ENCODE results near the gene AMN.

AMN gene

GRCh38 chr14:102908766-102909455 is 13.6 kb upstream of the AMN start:
- no peak overlapping the region for H3K4me3 ChIP-seq (ENCODE audit: low read length)
- H3F3A ChIP-seq (ENCODE audit: control insufficient read depth, insufficient read depth): 0 out of 2 replicates have a peak, but pooled peaks cover 6% of the 10 kb centered on the region
- H3K27me3 ChIP-seq (ENCODE audit: control insufficient read depth, low read length): no peaks in the 10 kb centered on the region
- no peak overlapping the region for H3K27ac ChIP-seq (ENCODE audit: low read depth, low read length)
- H3K9me2 ChIP-seq (replicated peaks; ENCODE audit: control insufficient read depth, low read length): no peaks in the 10 kb centered on the region
- peaks cover 13% of the 10 kb centered on the region; the same call in 1 of the 2 replicates for H3K36me3 ChIP-seq (ENCODE audit: control insufficient read depth, low read length)
- H3K4me1 ChIP-seq (ENCODE audit: control insufficient read depth, low read length): peaks cover 6% of the 10 kb centered on the region
- 0 out of 2 replicates have a peak, but pooled peaks cover 2% of the 10 kb centered on the region for H4K20me1 ChIP-seq (ENCODE audit: control insufficient read depth, insufficient read depth, low read depth, low read length)
- no peaks in the 10 kb centered on the region for H3K79me2 ChIP-seq (ENCODE audit: control insufficient read depth, low read length)
- TF ChIP-seq CTCF (IDR thresholded peaks at IDR 0.05; ENCODE audit: low read depth, low read length, poor library complexity, severe bottlenecking) (no peak), EZH2phosphoT487 (IDR thresholded peaks at IDR 0.05; ENCODE audit: borderline replicate concordance, low read length) (no peak)
- no peaks in the 10 kb centered on the region for H3K9me3 ChIP-seq (ENCODE audit: control insufficient read depth, insufficient read depth, low read length)
- H3K4me2 ChIP-seq (ENCODE audit: low read length): no peak overlapping the region

GRCh38 chr14:102909462-102909861 is 13.0 kb upstream of the AMN start:
- no peak overlapping the region for H3K4me2 ChIP-seq (ENCODE audit: low read length)
- H3K4me3 ChIP-seq (ENCODE audit: low read length): no peak overlapping the region
- H4K20me1 ChIP-seq (ENCODE audit: control insufficient read depth, insufficient read depth, low read depth, low read length): 0 out of 2 replicates have a peak, but pooled peaks cover 2% of the 10 kb centered on the region
- H3K9me3 ChIP-seq (ENCODE audit: control insufficient read depth, insufficient read depth, low read length): no peaks in the 10 kb centered on the region
- no peak overlapping the region for H3K27ac ChIP-seq (ENCODE audit: low read depth, low read length)
- H3F3A ChIP-seq (ENCODE audit: control insufficient read depth, insufficient read depth): 0 out of 2 replicates have a peak, but pooled peaks cover 6% of the 10 kb centered on the region
- no peaks in the 10 kb centered on the region for H3K9me2 ChIP-seq (replicated peaks; ENCODE audit: control insufficient read depth, low read length)
- TF ChIP-seq EZH2phosphoT487 (IDR thresholded peaks at IDR 0.05; ENCODE audit: borderline replicate concordance, low read length): no peak
- no peak for TF ChIP-seq CTCF (IDR thresholded peaks at IDR 0.05; ENCODE audit: low read depth, low read length, poor library complexity, severe bottlenecking)
- H3K27me3 ChIP-seq (ENCODE audit: control insufficient read depth, low read length): no peaks in the 10 kb centered on the region
- H3K4me1 ChIP-seq (ENCODE audit: control insufficient read depth, low read length): peaks cover 12% of the 10 kb centered on the region
- peaks cover 13% of the 10 kb centered on the region; the same call in 1 of the 2 replicates for H3K36me3 ChIP-seq (ENCODE audit: control insufficient read depth, low read length)
- H3K79me2 ChIP-seq (ENCODE audit: control insufficient read depth, low read length): no peaks in the 10 kb centered on the region

GRCh38 chr14:102909911-102910310 is 12.6 kb upstream of the AMN start:
- Histone ChIP-seq H3F3A (ENCODE audit: control insufficient read depth, insufficient read depth) (0 out of 2 replicates have a peak, but pooled peaks cover 6% of the 10 kb centered on the region), H4K20me1 (ENCODE audit: control insufficient read depth, insufficient read depth, low read depth, low read length) (0 out of 2 replicates have a peak, but pooled peaks cover 2% of the 10 kb centered on the region), H3K27ac (ENCODE audit: low read depth, low read length) (no peak overlapping the region), H3K36me3 (ENCODE audit: control insufficient read depth, low read length) (peaks cover 13% of the 10 kb centered on the region; the same call in 1 of the 2 replicates), H3K4me1 (ENCODE audit: control insufficient read depth, low read length) (peaks cover 16% of the 10 kb centered on the region), H3K9me2 (replicated peaks; ENCODE audit: control insufficient read depth, low read length) (no peaks in the 10 kb centered on the region), H3K79me2 (ENCODE audit: control insufficient read depth, low read length) (no peaks in the 10 kb centered on the region), H3K9me3 (ENCODE audit: control insufficient read depth, insufficient read depth, low read length) (no peaks in the 10 kb centered on the region), H3K27me3 (ENCODE audit: control insufficient read depth, low read length) (no peaks in the 10 kb centered on the region), H3K4me3 (ENCODE audit: low read length) (no peak overlapping the region), H3K4me2 (ENCODE audit: low read length) (no peak overlapping the region)
- TF ChIP-seq CTCF (IDR thresholded peaks at IDR 0.05; ENCODE audit: low read depth, low read length, poor library complexity, severe bottlenecking) (no peak), EZH2phosphoT487 (IDR thresholded peaks at IDR 0.05; ENCODE audit: borderline replicate concordance, low read length) (no peak)

All from DOHH2 (cell line).